DND-41 (cell line): ENCODE measurements around the gene CDYL2.

Experiments
- ATAC-seq: fragments of 200-7000 bp; cut with Tn5 transposase; 3 replicates; pipeline ENCODE4 v1.9.1; 2021; ENCODE audit warnings: low read depth; ENCODE audit not compliant: insufficient read depth
- DNase-seq: peaks from one replicate; pipeline ENCODE4 v3.0.0-alpha.2; 2020
- H2AFZ ChIP-seq: 2 replicates; pipeline ENCODE4 v1.6.0; 2012; ENCODE audit warnings: low read depth, low read length
- H3K27ac ChIP-seq: 2 replicates; pipeline ENCODE4 v1.5.1; 2012; ENCODE audit warnings: low read length, inconsistent platforms
- H3K27me3 ChIP-seq: fragments of 200-600 bp; sonication (generic); 2 replicates; pipeline ENCODE4 v1.6.0; 2012; ENCODE audit warnings: low read length, mild to moderate bottlenecking, inconsistent platforms; ENCODE audit not compliant: insufficient read depth, poor library complexity
- H3K36me3 ChIP-seq: 2 replicates; pipeline ENCODE4 v1.5.1; 2012; ENCODE audit warnings: low read length, inconsistent platforms; ENCODE audit not compliant: insufficient read depth
- H3K4me1 ChIP-seq: 2 replicates; pipeline ENCODE4 v1.5.1; 2012; ENCODE audit warnings: mild to moderate bottlenecking, low read length; ENCODE audit not compliant: insufficient read depth
- H3K4me2 ChIP-seq: 2 replicates; pipeline ENCODE4 v1.6.0; 2012; ENCODE audit warnings: mild to moderate bottlenecking, moderate library complexity, low read length, inconsistent platforms; ENCODE audit not compliant: insufficient read depth
- H3K4me3 ChIP-seq, 2 experiments: fragments of 200-600 bp in 1 of 2; shearing (Covaris generic) in 1 of 2; 2 replicates each; pipeline ENCODE4 v1.5.1; 2012 to 2016; ENCODE audit warnings: inconsistent platforms in 2 of 2, low read length in 2 of 2, mild to moderate bottlenecking in 2 of 2, low read depth in 1 of 2, moderate library complexity in 1 of 2
- H3K79me2 ChIP-seq: 2 replicates; pipeline ENCODE4 v1.6.0; 2012; ENCODE audit warnings: low read length, inconsistent platforms; ENCODE audit not compliant: insufficient read depth
- H3K9ac ChIP-seq: 2 replicates; pipeline ENCODE4 v1.6.0; 2012; ENCODE audit warnings: low read depth, mild to moderate bottlenecking, inconsistent platforms, low read length, moderate library complexity
- H3K9me3 ChIP-seq: 2 replicates; pipeline ENCODE4 v1.5.1; 2012; ENCODE audit warnings: low read length, moderate library complexity, mild to moderate bottlenecking, inconsistent platforms; ENCODE audit not compliant: insufficient read depth, severe bottlenecking
- H4K20me1 ChIP-seq: 2 replicates; pipeline ENCODE4 v1.6.0; 2012; ENCODE audit warnings: low read length; ENCODE audit not compliant: insufficient read depth
- CTCF ChIP-seq: IDR thresholded peaks from 2 replicates; pipeline ENCODE4 v1.5.1; 2012; ENCODE audit warnings: borderline replicate concordance, low read length, moderate library complexity, mild to moderate bottlenecking; ENCODE audit not compliant: poor library complexity, severe bottlenecking; ENCODE audit errors: extremely low read depth
- EZH2 ChIP-seq: IDR thresholded peaks from 3 replicates; pipeline ENCODE4 v1.6.1; 2012; ENCODE audit warnings: borderline replicate concordance, low read depth, mild to moderate bottlenecking, moderate library complexity, low read length, inconsistent platforms; ENCODE audit not compliant: severe bottlenecking

Gene CDYL2

DNA sequence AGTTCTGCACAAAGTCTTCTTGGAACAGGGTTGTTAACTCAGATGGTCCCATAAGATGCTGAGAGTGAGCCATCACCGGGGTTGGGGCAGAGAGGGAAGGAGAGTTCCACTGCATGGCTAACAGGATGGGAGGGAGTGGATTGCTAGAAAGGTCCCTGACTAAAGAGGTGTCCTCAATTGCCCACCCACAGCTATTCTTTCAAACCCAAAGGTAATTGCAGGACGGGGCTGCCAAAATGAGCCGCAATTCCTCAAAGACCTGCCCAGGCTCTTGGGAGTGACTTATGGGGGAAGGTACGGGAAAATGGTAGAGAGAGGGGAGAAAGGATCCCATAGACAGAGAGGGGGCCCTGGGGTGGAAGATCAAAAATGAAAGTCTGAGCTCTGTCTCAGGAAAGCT lies 203.2 kb downstream of the CDYL2 start:
- Histone ChIP-seq H4K20me1 (no peaks in the 10 kb centered on the region), H3K9me3 (no peaks in the 10 kb centered on the region), H3K79me2 (no peaks in the 10 kb centered on the region), H3K27ac (no peak overlapping the region), H3K4me1 (no peaks in the 10 kb centered on the region), H3K27me3 (peaks cover 13% of the 10 kb centered on the region), H2AFZ (no peak overlapping the region), H3K4me3 (no peak overlapping the region), H3K4me2 (no peak overlapping the region), H3K36me3 (no peaks in the 10 kb centered on the region), H3K9ac (no peak overlapping the region)
- TF ChIP-seq EZH2 (no peak), CTCF (no peak)
- ATAC-seq (no peak), DNase-seq (no peak)

DNA sequence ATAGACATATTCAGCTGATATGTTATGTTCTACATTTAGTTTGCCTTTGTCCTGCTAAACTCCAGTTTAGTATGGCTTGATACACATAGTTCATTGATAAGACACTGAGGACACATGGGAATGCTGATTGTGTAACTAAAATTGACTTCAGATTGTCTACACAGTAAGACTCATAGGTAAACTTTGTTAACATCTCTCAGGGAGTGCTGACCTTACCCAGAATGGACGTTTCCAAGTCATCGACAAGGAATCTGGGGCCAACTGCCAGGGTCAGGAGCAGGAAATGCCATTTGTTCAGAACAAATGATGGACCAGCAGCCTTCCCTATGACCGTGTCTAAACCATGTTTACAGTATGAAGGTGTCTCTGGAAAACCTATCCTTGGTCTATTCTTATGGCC lies 204.9 kb downstream of the CDYL2 start:
- no peak for ATAC-seq
- H3K36me3 ChIP-seq, result no peaks in the 10 kb centered on the region
- no peak overlapping the region for H3K4me2 ChIP-seq
- TF ChIP-seq EZH2, result no peak
- TF ChIP-seq CTCF, result no peak
- H2AFZ ChIP-seq, result no peak overlapping the region
- H3K79me2 ChIP-seq, result no peaks in the 10 kb centered on the region
- no peak for DNase-seq
- no peak overlapping the region for H3K27ac ChIP-seq
- H3K27me3 ChIP-seq, result peaks cover 11% of the 10 kb centered on the region
- H3K9me3 ChIP-seq, result no peaks in the 10 kb centered on the region
- H3K4me3 ChIP-seq, result no peak overlapping the region
- H4K20me1 ChIP-seq, result no peaks in the 10 kb centered on the region
- H3K9ac ChIP-seq, result no peak overlapping the region
- H3K4me1 ChIP-seq, result no peaks in the 10 kb centered on the region

DNA sequence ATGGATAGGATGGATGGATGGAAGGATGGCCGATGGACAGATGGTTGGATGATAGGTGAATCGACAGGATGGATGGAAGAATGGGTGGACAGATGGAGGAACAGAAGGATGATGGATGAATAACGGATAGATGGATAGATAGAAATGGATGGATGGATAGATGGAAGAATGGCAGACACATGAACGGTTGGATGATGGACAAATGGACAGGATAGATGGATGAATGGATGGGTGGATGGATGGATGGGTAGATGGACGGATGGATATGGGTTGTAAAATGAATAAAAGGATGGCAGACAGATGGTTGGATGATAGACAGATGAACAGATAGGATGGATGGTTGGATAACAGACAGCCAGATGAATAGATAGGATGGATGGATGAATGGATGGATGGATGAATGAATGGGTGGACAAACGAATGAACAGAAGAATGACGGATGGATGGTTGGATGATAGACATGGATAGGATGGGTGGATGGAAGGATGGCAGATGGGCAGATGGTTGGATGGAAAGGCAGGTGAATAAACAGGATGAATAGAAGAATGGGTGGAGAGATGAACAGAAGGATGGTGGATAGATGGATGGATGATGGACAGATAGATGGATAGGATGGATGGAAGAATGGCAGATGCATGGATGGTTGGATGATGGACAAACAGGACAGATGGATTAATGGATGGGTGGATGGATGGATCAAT lies 207.7 kb downstream of the CDYL2 start:
- Histone ChIP-seq H3K27me3 (no peaks in the 10 kb centered on the region), H3K4me1 (peaks cover 7% of the 10 kb centered on the region), H3K79me2 (no peaks in the 10 kb centered on the region)

More for the DNA sequence above, 207.7 kb downstream of the CDYL2 start:
- ATAC-seq, result no peak
- DNase-seq, result no peak
- Histone ChIP-seq H3K36me3 (no peaks in the 10 kb centered on the region), H3K9ac (no peak overlapping the region), H3K9me3 (no peaks in the 10 kb centered on the region), H3K27ac (no peak overlapping the region), H2AFZ (no peak overlapping the region), H4K20me1 (0 out of 2 replicates have a peak, but pooled peaks cover 3% of the 10 kb centered on the region), H3K4me2 (no peak overlapping the region), H3K4me3 (no peak overlapping the region)
- TF ChIP-seq EZH2 (no peak), CTCF (no peak)
